Fibroblast of pulmonary artery (primary cell): ENCODE measurements around the gene HIVEP3.
A peak's percentile ranks its signal among the peaks of the same experiment; 100 is the strongest.

Experiments used
- DNase-seq: peaks from one replicate; pipeline ENCODE4 v3.0.0-alpha.2; 2010; ENCODE audit warnings: low read depth
- H3K4me3 ChIP-seq: replicated peaks from 2 replicates; pipeline ENCODE4 v1.5.1; 2011; ENCODE audit warnings: low read depth, mild to moderate bottlenecking, control low read depth, low read length, moderate library complexity
- CTCF ChIP-seq: IDR thresholded peaks from 2 replicates; pipeline ENCODE4 v1.5.1; 2011; ENCODE audit warnings: mild to moderate bottlenecking, control low read depth, low read length, inconsistent platforms; ENCODE audit errors: missing control alignments

Gene HIVEP3

GRCh38 chr1:41485605-41486004, 433.1 kb downstream of the HIVEP3 start:
- DNase-seq, result peak; percentile 60
- no peak for TF ChIP-seq CTCF
- no peak overlapping the region for H3K4me3 ChIP-seq

GRCh38 chr1:41484402-41485241, 434.1 kb downstream of the HIVEP3 start, which contains the start of gene EDN2:
Gene EDN2 (minus strand): TSS chr1:41484683. CDS start chr1:41484601, 82 bp downstream.
- H3K4me3 ChIP-seq, result no peak within 1 kb of the TSS

GRCh38 chr1:41483960-41484401, 434.7 kb downstream of the HIVEP3 start:
- TF ChIP-seq CTCF, result no peak
- H3K4me3 ChIP-seq, result no peak overlapping the region
- DNase-seq, result no peak

More at GRCh38 chr1:41484402-41485241, 434.1 kb downstream of the HIVEP3 start, which contains the start of gene EDN2:
- no peak for DNase-seq
- peak; percentile 20 for TF ChIP-seq CTCF

- DNase-seq, result no peak
- TF ChIP-seq CTCF, result no peak
- H3K4me3 ChIP-seq, result no peak overlapping the region
Observed at GRCh38 chr1:41483001-41483850, 435.5 kb downstream of the HIVEP3 start.

- H3K4me3 ChIP-seq, result no peak overlapping the region
- no peak for TF ChIP-seq CTCF
- peak; percentile 34 for DNase-seq
Observed at GRCh38 chr1:41482001-41482765, 436.5 kb downstream of the HIVEP3 start.

- no peak overlapping the region for H3K4me3 ChIP-seq
- no peak for DNase-seq
- TF ChIP-seq CTCF, result no peak
Observed at GRCh38 chr1:41481109-41481775, 437.5 kb downstream of the HIVEP3 start.
